ENCODE results near the gene ADGRD1.
"Not testable (repeated sequence)": the region's sequence is repeated elsewhere in the genome, so short reads cannot be mapped to it uniquely, and the experiment has no call there.

- not testable (repeated sequence) for TF ChIP-seq EZH2 (IDR thresholded peaks at IDR 0.05; ENCODE audit: low read depth, low read length, severe bottlenecking); POLR2AphosphoS5 (IDR thresholded peaks at IDR 0.05; ENCODE audit: low read depth, low read length); HDAC6 (IDR thresholded peaks at IDR 0.05; ENCODE audit: low read depth, low read length); EP300 (IDR thresholded peaks at IDR 0.05; ENCODE audit: borderline replicate concordance in 1 of 2, low read depth in 2 of 2, low read length in 2 of 2); TAF1 (IDR thresholded peaks at IDR 0.05; ENCODE audit: low read depth, low read length); MAFK (IDR thresholded peaks at IDR 0.05; ENCODE audit: low read depth, low read length)
- TF ChIP-seq, protein P1, sequence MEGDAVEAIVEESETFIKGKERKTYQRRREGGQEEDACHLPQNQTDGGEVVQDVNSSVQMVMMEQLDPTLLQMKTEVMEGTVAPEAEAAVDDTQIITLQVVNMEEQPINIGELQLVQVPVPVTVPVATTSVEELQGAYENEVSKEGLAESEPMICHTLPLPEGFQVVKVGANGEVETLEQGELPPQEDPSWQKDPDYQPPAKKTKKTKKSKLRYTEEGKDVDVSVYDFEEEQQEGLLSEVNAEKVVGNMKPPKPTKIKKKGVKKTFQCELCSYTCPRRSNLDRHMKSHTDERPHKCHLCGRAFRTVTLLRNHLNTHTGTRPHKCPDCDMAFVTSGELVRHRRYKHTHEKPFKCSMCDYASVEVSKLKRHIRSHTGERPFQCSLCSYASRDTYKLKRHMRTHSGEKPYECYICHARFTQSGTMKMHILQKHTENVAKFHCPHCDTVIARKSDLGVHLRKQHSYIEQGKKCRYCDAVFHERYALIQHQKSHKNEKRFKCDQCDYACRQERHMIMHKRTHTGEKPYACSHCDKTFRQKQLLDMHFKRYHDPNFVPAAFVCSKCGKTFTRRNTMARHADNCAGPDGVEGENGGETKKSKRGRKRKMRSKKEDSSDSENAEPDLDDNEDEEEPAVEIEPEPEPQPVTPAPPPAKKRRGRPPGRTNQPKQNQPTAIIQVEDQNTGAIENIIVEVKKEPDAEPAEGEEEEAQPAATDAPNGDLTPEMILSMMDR (IDR thresholded peaks at IDR 0.05; ENCODE audit: control extremely low read depth in 1 of 3, insufficient read depth in 1 of 3, low read depth in 1 of 3, low read length in 3 of 3): not testable (repeated sequence)
Measured at GRCh38 chr12:131070136-131070535, 116.4 kb downstream of the ADGRD1 start.

All from H1 (cell line).